Thymus (tissue), 11 donors: ENCODE data around the gene EME2. TPM values are rescaled to one million over a fixed set of nuclear protein-coding genes. Genes with fewer than 3 reads are reported as not detected.
A peak's percentile ranks its signal among the peaks of the same experiment; 100 is the strongest.

Experiments
- DNase-seq, 9 donors: peaks; one replicate each; pipeline ENCODE4 v3.0.0-alpha.2; 2013; ENCODE audit warnings: low spot score in 9 of 9, low read depth in 6 of 9, missing footprints in 1 of 9
- H3K27ac ChIP-seq, 2 donors: one replicate each; pipeline ENCODE4 v1.5.1; 2013; ENCODE audit warnings: control low read depth in 1 of 2, low read depth in 1 of 2, low read length in 1 of 2, mild to moderate bottlenecking in 1 of 2, moderate library complexity in 1 of 2
- H3K27me3 ChIP-seq, 2 donors: one replicate each; pipeline ENCODE4 v1.5.1; 2013; ENCODE audit warnings: low read length in 1 of 2; ENCODE audit not compliant: control insufficient read depth in 2 of 2, insufficient read depth in 1 of 2
- H3K36me3 ChIP-seq, 2 donors: one replicate each; pipeline ENCODE4 v1.5.1; 2013; ENCODE audit warnings: low read length in 1 of 2, mild to moderate bottlenecking in 1 of 2, moderate library complexity in 1 of 2; ENCODE audit not compliant: control insufficient read depth in 2 of 2, insufficient read depth in 2 of 2
- H3K4me1 ChIP-seq, 2 donors: one replicate each; pipeline ENCODE4 v1.5.1; 2013; ENCODE audit warnings: low read length in 2 of 2; ENCODE audit not compliant: control insufficient read depth in 2 of 2, insufficient read depth in 2 of 2
- H3K4me3 ChIP-seq, 2 donors: one replicate each; pipeline ENCODE4 v1.5.1; 2013; ENCODE audit warnings: low read length in 2 of 2, control low read depth in 1 of 2, mild to moderate bottlenecking in 1 of 2
- H3K9me3 ChIP-seq, 2 donors: one replicate each; pipeline ENCODE4 v1.5.1; 2013; ENCODE audit warnings: low read length in 1 of 2, mild to moderate bottlenecking in 1 of 2; ENCODE audit not compliant: control insufficient read depth in 2 of 2, insufficient read depth in 1 of 2
- WGBS: extraction: QIAGEN DNeasy Blood & Tissue Kit; methylation state at CpG from one replicate; pipeline ENCODE4 v1.1.7; 2013; 5-methylcytosine and 5-hydroxymethylcytosine counted together
- polyA plus RNA-seq: library from polyadenylated mRNA; stranded (reverse); fragments of 200-250 nt; gene quantifications from one replicate; pipeline ENCODE4 v1.2.3, GENCODE V29; 2013
- total RNA-seq: library from RNA; stranded (reverse); fragments of 120-200 nt; gene quantifications from one replicate; pipeline ENCODE4 v1.2.4, GENCODE V29; 2013
- donor health status: healthy.

The EME2 gene
- total and polyA plus RNA-seq, 2 donors: 6.1 to 13.1 TPM

- Histone ChIP-seq H3K36me3 (peaks cover 15 to 35% of the 10 kb centered on the region in 2 donors), H3K9me3 (no peaks in the 10 kb centered on the region), H3K27me3 (peaks cover 0 to 12% of the 10 kb centered on the region in 2 donors), H3K4me1 (peaks cover 13 to 27% of the 10 kb centered on the region in 2 donors), H3K27ac (no peak overlapping the region), H3K4me3 (no peak overlapping the region)
- no peak for DNase-seq
- WGBS: 92% methylated on average over 9 of the region's 9 CpGs
These were observed 51.2 kb downstream of the EME2 start for GRCh38 chr16:1823821-1824220.

- WGBS: 74% methylated on average over 15 of the region's 15 CpGs
- no peaks in the 10 kb centered on the region for H3K9me3 ChIP-seq
- H3K4me1 ChIP-seq: peaks cover 13 to 30% of the 10 kb centered on the region in 2 donors
- DNase-seq: no peak
- peaks cover 15 to 27% of the 10 kb centered on the region in 2 donors for H3K36me3 ChIP-seq
- H3K27ac ChIP-seq: no peak overlapping the region
- H3K27me3 ChIP-seq: peaks cover 0 to 12% of the 10 kb centered on the region in 2 donors
- peak overlapping the region; percentile 42 to 94 for H3K4me3 ChIP-seq
These were observed 52.8 kb downstream of the EME2 start for GRCh38 chr16:1825381-1825863.

Other genes with a start within 250 kb of the EME2 start
- gene TMEM204, start 239.1 kb upstream of the EME2 start, total RNA-seq: 10.3 TPM
- 29.3 TPM for gene TMEM204, start 239.1 kb upstream of the EME2 start, polyA plus RNA-seq
- gene IFT140, start 160.7 kb upstream of the EME2 start, total RNA-seq: 8.5 TPM
- 12.0 TPM for gene IFT140, start 160.7 kb upstream of the EME2 start, polyA plus RNA-seq
- gene CRAMP1, start 160.4 kb upstream of the EME2 start, total RNA-seq: 4.7 TPM
- 12.2 TPM for gene CRAMP1, start 160.4 kb upstream of the EME2 start, polyA plus RNA-seq
- gene JPT2, start 94.5 kb upstream of the EME2 start, total RNA-seq: 35.1 TPM
- 31.4 TPM for gene JPT2, start 94.5 kb upstream of the EME2 start, polyA plus RNA-seq
- gene MAPK8IP3, start 66.6 kb upstream of the EME2 start, total RNA-seq: 36.0 TPM
- gene MAPK8IP3, start 66.6 kb upstream of the EME2 start, polyA plus RNA-seq: 129 TPM
- gene NME3, start 1.3 kb upstream of the EME2 start, total RNA-seq: 34.7 TPM
- gene NME3, start 1.3 kb upstream of the EME2 start, polyA plus RNA-seq: 163 TPM
- 103 TPM for gene MRPS34, start 324 bp downstream of the EME2 start, total RNA-seq
- 101 TPM for gene MRPS34, start 324 bp downstream of the EME2 start, polyA plus RNA-seq
- gene SPSB3, start 9.8 kb downstream of the EME2 start, total RNA-seq: 68.1 TPM
- 282 TPM for gene SPSB3, start 9.8 kb downstream of the EME2 start, polyA plus RNA-seq
- 73.9 TPM for gene NUBP2, start 10.2 kb downstream of the EME2 start, total RNA-seq
- gene NUBP2, start 10.2 kb downstream of the EME2 start, polyA plus RNA-seq: 80.6 TPM
- 4.0 TPM for gene IGFALS, start 20.9 kb downstream of the EME2 start, total RNA-seq
- 1.9 TPM for gene IGFALS, start 20.9 kb downstream of the EME2 start, polyA plus RNA-seq
- 51.6 TPM for gene HAGH, start 54.0 kb downstream of the EME2 start, total RNA-seq
- 69.5 TPM for gene HAGH, start 54.0 kb downstream of the EME2 start, polyA plus RNA-seq
- gene FAHD1, start 54.4 kb downstream of the EME2 start, total RNA-seq: 22.5 TPM
- 23.6 TPM for gene FAHD1, start 54.4 kb downstream of the EME2 start, polyA plus RNA-seq
- 1.1 TPM for gene MEIOB, start 99.4 kb downstream of the EME2 start, total RNA-seq
- 1.3 TPM for gene MEIOB, start 99.4 kb downstream of the EME2 start, polyA plus RNA-seq
- 0.38 TPM for gene HS3ST6, start 145.6 kb downstream of the EME2 start, total RNA-seq
- 1.3 TPM for gene HS3ST6, start 145.6 kb downstream of the EME2 start, polyA plus RNA-seq
- 10.7 TPM for gene MSRB1, start 170.4 kb downstream of the EME2 start, total RNA-seq
- 44.2 TPM for gene MSRB1, start 170.4 kb downstream of the EME2 start, polyA plus RNA-seq
- not detected for gene RPL3L, start 181.9 kb downstream of the EME2 start, total RNA-seq
- gene RPL3L, start 181.9 kb downstream of the EME2 start, polyA plus RNA-seq: 0.66 TPM
- gene NDUFB10, start 186.7 kb downstream of the EME2 start, total RNA-seq: 103 TPM
- 129 TPM for gene NDUFB10, start 186.7 kb downstream of the EME2 start, polyA plus RNA-seq
- 2,266 TPM for gene RPS2, start 192.0 kb downstream of the EME2 start, total RNA-seq
- 2,485 TPM for gene RPS2, start 192.0 kb downstream of the EME2 start, polyA plus RNA-seq
- gene RNF151, start 194.0 kb downstream of the EME2 start, total RNA-seq: not detected
- 0.82 TPM for gene RNF151, start 194.0 kb downstream of the EME2 start, polyA plus RNA-seq
- gene TBL3, start 199.2 kb downstream of the EME2 start, total RNA-seq: 28.4 TPM
- 52.3 TPM for gene TBL3, start 199.2 kb downstream of the EME2 start, polyA plus RNA-seq
- 2.2 TPM for gene NOXO1, start 208.7 kb downstream of the EME2 start, total RNA-seq
- 5.7 TPM for gene NOXO1, start 208.7 kb downstream of the EME2 start, polyA plus RNA-seq
- 16.1 TPM for gene GFER, start 211.4 kb downstream of the EME2 start, total RNA-seq
- gene GFER, start 211.4 kb downstream of the EME2 start, polyA plus RNA-seq: 28.0 TPM
- gene SYNGR3, start 217.2 kb downstream of the EME2 start, total RNA-seq: 1.2 TPM
- 2.7 TPM for gene SYNGR3, start 217.2 kb downstream of the EME2 start, polyA plus RNA-seq
- gene ZNF598, start 237.0 kb downstream of the EME2 start, total RNA-seq: 5.7 TPM
- gene ZNF598, start 237.0 kb downstream of the EME2 start, polyA plus RNA-seq: 46.2 TPM
- 0.66 TPM for gene NPW, start 247.0 kb downstream of the EME2 start, total RNA-seq
- gene NPW, start 247.0 kb downstream of the EME2 start, polyA plus RNA-seq: 1.2 TPM